HG02588 (cell line): ENCODE measurements around the gene SF3A2.
"Not testable (repeated sequence)": the region's sequence is repeated elsewhere in the genome, so short reads cannot be mapped to it uniquely, and the experiment has no call there.

ENCODE experiments used
- ATAC-seq: cut with Tn5 transposase; IDR thresholded peaks from one replicate; pipeline ENCODE4 v1.9.1; 2021; ENCODE audit warnings: mild to moderate bottlenecking, moderate library complexity; ENCODE audit not compliant: unreplicated experiment

Gene SF3A2

DNA sequence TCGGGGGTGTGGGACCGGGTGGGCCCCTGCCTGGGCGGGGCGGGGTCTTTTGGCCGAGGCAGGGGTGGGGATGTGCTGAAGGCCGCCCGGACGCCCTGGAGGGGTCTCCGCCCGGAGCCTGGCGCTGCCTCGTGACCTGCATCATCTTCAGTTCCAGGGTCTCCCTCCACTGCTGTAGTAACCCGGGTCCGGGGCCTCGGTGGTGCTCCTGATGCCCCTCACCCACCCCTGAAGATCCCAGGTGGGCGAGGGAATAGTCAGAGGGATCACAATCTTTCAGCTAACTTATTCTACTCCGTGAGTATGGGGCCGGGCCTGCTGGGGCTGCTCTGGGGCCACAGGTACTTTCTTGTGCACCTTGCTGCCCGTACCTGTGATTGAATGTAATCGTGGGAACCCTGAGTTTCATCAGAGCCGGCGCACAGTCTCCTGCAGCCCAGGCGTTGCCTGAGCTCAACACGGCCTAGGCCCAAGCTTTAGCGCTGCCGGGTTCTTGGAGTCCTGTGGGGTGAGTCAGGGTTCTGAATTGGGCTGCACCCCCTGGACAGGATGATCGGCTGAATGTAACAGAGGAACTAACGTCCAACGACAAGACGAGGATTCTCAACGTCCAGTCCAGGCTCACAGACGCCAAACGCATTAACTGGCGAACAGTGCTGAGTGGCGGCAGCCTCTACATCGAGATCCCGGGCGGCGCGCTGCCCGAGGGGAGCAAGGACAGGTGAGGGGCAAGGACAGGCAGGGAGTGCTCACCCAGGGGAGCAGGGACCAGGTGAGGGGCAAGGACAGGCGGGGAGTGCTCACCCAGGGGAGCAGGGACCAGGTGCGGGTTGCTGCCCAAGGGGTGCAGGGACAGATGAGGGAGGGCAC is 34.8 kb downstream of the SF3A2 start:
- no peak for ATAC-seq

DNA sequence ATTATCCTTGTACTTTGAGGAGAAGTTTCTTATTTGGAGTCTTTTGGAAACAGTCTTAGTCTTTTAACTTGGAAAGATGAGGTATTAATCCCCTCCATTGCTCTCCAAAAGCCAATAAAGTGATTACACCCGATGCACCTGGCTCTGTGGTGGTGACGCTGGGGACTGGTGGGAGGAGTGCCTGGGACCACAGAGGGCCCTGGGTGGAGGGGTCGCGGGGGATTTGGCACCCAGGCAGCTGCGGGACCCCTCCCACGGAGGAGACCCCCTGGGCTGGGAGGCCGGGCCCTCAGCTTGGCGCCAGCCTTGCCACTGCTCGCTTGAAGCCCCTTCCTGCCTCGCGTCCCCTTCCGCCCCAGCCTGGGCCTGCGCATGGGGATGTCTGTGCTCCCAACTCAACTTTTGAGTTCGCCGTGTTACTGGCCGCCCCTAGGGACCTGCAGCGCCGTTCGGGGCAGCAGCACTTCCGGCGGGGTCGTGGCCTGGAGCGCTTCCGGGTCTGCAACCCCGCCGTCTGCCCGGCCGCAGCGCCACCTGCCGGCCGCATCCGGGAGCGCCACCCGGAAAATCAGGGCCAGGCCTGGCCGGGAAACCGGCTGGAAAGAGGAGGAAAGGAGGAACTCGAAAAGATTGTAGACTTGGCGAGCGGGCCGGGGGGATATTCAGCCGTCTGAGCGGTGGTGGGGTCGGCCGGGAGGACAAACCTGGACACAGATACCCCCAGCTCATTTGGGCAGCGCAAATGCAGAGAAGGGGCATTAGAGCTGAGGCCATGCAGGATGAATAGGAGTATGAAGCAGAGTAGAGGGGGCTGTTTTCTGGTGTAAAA is 36.9 kb downstream of the SF3A2 start:
- no peak for ATAC-seq

DNA sequence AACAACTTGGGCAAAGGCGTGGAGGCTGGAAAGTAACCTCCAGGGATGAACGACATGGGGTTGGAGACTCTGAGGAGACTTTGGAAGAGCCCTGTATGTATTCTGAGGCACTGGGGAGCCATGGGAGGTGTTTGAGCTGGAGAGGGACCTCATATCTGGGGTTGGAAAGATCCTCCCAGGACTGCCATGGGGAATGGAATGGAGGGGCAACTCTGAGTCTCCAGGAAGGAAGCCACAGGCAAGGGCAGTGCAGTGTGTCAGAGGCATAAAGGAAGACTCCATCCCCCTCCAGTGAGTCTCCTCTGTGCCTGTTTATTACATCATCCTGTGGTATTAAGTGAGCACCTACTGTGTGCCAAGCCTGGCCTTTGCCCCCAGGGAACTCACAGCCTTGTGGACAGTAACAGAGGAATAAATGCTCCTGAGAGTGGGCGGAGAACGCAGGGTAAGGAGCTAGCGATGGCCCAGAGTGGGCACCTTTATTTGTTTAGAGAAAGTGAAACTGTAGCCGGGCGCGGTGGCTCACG is 37.6 kb downstream of the SF3A2 start:
- ATAC-seq = no peak

DNA sequence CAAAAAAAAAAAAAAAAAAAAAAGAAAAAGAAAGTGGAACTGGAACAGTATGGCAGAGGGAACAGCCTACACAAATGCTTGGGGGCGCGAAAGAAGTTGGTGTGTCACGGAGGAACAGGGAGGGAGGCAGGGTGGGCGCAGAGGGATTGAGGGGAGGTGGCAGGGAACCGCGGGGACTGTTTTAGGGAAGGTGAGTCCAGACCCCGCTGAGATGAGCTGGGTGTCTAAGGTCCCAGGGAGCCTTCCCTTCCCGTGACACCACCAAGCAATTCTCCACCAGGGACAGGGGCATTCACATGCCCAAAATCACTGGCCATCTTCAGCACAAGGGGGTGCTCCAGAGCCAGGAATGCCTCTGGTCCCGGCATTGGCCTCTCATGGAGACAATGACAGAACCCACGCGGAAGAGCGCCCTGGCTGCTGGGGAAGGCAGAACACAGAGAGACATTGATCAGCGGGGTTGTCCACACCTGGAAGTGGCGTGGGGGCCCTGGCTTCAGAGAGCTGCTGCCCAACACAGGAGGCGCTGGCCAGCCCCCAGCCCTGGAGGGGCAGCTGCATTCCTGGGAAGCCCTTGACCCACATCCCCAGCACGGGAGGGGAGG is 38.4 kb downstream of the SF3A2 start:
- no peak for ATAC-seq

DNA sequence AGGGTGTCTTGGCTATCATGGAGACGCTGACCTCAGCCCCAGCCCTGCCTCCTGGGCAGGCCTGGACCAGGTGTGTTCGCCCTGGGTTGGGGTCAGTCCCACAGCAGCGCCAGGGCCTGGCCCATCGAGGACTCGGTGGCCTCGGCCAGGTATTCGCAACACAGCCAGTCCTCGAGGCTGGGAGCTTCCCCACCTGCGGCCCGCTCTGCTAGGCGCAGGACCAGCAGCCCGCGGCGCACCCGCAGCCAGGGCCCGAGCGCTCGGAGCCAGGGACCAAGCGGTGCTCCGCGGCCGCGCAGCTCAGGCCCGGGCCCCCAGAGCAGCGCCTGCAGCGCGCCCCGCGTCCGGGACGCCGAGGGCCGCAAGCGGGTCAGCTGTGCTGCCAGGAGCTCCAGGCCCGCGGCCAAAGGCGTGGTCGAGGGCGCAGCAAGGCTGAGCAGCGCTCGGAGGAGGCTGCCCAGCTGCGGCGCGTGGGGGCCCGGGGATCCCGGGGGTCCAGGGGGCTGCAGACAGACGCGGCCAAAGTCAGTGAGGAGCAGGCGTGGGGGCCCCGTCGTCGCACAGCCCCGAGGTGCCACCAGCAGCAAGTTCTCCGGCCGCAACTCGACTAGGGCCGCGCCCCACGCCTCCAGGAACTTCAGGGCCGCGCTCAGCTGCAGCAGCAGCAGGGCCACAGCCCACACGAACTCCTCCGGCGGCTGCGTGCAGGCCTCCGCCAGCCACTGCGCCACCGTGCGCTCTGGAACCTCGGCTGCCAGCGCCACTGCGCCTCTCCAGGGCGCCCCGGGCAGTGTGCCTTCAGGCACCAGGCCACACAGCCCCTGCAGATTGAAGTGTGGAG is 39.2 kb downstream of the SF3A2 start:
- no peak for ATAC-seq

DNA sequence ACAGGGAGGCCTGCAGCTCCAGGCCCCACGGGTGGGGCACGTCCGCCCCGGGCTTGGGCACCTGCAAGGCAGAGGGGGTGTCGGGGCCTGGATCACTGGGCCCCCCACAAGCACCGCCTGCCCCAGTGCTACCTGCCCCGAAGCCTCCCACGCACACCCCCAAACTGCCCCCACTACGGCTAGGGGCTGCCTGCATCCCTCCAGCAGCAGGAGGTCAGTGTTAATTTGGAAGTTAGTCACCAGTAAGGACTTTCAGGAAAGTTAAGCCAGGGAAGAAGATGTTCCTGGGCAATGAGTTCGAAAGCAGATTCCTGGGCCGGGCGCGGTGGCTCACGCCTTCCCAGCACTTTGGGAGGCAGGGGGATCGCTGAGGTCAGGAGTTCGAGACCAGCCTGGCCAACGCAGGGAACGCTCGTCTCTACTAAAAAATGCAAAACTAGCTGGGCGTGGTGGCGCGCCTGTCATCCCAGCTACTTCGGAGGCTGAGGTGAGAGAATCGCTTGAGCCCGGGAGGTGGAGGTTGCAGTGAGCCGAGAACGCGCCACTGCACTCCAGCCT is 39.9 kb downstream of the SF3A2 start:
- ATAC-seq = no peak

DNA sequence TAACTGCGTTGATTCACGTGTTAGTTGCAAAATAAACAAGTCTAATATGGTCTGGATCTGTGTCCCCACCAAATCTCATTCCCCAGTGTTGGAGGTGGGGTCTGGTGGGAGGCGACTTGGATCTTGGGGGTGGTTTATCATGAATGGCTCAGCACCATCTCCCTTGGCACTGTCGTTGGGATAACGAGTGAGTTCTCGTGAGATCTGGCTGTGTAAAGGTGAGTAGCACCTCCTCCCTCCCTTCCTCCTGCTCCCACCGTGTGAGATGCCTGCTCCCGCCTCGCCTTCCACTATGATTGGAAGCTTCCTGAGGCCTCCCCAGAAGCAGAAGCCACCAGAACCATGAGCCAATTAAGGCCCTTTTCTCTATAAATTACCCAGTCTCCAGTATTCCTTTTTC is 40.5 kb downstream of the SF3A2 start:
- no peak for ATAC-seq

DNA sequence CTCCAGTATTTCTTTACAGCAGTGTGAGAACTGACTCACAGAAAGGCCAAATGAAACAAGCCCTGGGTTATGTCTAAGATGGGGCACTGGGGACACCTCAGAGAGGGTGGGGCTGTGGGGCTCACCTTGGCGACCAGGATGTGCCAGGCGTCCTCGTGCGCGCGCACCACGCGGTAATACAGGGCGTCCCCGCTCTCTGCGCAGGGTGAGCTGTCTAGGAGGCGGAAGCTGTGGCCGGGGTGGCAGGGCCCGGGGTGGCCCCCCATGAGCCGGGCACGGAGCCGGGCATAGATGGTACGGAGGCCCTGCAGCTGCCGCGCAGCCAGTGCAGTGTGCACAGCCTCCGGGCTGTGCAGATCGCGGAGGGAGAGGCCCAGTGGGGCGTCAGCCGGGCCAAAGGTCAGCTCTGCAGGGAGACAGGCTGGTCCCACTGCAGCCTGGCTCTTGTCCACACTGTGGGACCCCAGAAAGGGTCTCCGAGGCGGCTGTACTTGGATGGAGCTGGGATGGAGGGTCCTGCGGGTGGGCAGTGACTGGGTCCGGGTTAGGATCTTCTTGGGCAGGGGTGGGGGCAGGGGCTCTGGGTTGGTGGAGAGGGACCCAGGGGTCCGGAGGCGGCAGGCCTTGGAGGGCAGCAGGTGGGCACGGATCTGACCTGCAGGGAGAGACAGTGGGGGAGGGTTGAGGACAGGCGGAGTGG is 42.0 kb downstream of the SF3A2 start:
- ATAC-seq = no peak

DNA sequence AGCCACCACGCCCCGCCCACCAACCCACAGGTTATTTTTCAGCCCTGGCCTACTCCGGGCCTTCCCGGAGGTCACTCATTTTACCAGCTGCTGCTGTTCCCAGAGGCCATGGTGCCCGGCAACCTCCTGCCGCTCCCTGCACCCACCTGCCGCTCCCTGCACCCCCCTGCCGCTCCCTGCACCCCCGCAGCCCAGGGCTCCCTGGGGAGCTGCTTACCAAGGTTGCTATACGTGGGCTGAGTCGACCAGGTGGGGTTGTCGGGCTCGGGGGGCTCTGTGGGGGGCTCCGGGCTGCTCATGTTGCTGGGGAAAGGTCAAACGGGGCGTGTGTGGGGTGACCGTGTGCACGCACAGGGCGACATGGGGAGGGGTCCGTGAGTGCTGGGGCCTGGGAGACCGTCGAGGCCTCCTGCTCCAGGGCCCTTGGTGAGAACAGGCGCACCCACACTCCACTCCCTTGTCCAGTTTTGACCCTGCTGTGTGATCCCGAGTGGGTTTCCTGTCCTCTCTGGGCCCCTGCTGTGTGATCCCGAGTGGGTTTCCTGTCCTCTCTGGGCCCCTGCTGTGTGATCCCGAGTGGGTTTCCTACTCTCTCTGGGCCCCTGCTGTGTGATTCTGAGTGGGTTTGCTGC is 44.1 kb downstream of the SF3A2 start:
- ATAC-seq = no peak

DNA sequence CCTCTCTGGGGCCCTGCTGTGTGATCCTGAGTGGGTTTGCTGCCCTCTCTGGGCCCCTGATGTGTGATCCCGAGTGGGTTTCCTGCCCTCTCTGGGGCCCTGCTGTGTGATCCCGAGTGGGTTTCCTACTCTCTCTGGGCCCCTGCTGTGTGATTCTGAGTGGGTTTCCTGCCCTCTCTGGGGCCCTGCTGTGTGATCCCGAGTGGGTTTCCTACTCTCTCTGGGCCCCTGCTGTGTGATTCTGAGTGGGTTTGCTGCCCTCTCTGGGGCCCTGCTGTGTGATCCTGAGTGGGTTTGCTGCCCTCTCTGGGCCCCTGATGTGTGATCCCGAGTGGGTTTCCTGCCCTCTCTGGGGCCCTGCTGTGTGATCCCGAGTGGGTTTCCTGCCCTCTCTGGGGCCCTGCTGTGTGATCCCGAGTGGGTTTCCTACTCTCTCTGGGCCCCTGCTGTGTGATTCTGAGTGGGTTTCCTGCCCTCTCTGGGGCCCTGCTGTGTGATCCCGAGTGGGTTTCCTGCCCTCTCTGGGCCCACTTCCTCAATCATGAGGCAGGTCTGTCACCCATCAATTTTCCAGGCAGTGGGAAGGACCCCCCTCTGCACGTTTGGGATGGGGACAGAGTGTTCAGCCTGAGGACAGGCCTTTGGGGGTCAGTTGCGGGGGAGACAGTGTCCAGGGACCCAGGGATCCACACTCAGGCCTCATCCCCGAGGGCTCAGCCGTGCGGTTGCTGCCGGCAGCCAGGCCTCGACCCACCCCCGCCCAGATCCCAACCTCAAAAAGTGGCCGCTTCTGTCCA is 44.8 kb downstream of the SF3A2 start:
- ATAC-seq = not testable (repeated sequence)

DNA sequence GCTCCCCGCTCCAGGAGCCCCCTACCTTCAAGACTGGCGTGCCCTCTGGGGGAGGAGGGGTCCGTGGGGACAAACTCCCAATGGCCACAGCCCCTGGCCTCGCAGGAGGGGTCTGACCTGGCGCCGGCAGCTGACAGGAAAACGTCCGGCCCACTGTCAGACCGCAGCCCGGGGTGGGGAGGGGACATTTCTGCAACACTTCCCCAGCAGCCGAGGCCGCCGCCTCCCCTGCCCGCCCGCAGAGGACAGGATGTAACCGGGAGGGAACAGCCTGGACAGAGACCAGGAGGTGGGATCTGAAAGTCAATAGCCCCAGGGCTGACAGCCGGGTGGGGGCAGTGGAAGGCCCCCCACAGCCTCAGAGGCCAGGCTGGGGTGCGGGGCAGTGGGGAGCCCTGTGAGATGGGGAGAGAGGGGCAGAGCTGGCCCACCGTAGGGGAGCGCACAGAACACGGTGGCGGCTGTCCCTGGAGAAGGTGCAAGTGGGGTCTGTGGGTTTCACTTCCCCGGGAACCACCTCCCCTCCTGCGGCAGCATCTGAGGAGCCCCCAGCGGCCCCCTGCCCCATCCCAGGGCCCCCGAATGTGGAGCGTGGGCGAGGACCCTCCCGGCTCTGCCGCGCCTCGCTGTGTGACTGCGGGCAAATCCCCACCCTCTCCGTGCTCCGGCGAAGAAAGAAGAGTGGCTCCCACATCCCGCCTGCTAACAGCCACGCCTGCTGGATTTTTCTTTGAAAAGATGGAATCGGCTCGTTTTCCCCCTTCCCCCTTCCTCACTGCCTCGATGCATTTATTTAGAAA is 45.6 kb downstream of the SF3A2 start, which contains the start of gene PEAK3:
PEAK3 (minus strand) TSS at position 114 of the 800 bp plus-strand sequence. CDS start 1,244 bp downstream, outside the sequence.
- no peak for ATAC-seq

DNA sequence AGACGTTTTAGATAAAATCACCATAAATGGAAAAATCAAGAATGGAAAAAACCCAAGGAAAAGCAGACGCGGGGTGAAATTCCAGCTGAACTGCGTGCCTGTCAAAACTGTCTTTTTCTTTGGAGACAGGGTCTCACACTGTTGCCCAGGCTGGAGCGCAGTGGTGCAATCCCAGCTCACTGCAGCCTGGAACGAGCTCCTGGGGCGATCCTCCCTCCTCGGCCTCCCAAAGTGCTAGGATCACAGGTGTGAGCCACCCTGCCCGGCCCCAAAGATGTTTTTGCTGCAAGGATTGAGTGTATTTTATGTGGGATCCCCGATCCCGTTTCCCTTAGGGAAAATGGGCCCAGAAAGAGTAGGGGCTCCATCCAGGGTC is 46.2 kb downstream of the SF3A2 start:
- no peak for ATAC-seq

DNA sequence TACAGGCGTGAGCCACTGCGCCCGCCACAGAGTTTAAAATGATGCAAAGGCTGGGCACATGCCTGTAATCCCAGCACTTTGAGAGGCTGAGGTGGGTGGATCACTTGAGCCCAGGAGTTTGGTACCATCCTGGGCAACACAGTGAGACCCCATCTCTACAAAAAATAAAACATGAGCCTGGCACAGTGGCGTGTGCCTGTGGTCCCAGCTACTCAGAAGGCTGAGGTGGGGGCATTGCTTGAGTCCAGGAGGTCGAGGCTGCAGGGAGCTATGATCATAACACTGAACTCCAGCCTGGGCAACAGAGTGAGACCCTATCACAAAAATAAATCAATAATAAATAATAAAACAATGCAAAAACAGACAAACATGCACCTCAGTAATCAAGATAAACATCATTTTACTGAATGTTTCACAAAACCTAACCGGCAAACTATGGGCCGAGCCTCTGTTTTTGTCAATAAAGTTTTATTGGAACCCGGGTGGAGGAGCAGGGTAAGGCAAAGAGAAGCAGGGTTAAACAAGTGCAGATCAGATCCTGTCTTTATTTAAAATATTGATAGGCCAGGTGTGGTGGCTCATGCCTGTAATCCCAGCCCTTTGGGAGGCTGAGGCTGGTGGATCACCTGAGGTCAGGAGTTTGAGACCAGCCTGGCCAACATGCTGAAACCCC is 47.3 kb downstream of the SF3A2 start:
- ATAC-seq = no peak

DNA sequence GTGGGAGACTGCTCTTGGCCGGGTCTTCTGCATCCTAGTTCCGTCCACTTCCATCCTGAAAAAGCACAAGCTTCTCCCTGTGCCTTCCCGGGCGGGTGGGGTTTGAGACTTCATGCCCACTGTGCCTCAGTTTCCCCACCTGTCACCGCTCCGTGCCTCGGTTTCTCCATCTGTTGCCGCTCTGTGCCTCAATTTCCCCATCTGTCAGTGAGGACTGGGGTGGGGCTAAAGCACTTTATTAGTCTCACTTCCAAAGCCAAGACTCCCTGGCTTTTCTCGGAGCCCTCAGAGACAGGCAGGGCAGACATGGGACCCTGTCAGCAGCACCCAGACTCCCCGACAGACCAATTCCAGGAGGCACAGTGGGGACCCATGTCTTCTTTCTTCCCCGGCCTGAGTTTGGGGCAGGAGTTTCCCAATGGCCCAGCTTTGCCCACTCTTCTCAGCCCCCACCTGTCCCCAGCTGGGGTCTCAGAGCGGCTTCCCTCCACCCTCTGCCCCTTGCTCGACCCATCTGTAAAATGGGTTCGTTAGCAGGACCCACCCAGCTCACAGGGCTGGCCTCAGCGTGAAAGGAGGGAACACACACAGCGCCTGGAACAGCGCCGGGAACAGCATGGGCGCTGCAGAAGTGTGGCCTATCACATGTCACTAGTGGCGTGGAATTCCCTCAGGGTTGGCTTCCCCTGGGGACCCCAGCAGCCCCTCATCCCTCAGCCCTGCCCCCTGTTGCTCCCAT is 49.9 kb downstream of the SF3A2 start:
- no peak for ATAC-seq

DNA sequence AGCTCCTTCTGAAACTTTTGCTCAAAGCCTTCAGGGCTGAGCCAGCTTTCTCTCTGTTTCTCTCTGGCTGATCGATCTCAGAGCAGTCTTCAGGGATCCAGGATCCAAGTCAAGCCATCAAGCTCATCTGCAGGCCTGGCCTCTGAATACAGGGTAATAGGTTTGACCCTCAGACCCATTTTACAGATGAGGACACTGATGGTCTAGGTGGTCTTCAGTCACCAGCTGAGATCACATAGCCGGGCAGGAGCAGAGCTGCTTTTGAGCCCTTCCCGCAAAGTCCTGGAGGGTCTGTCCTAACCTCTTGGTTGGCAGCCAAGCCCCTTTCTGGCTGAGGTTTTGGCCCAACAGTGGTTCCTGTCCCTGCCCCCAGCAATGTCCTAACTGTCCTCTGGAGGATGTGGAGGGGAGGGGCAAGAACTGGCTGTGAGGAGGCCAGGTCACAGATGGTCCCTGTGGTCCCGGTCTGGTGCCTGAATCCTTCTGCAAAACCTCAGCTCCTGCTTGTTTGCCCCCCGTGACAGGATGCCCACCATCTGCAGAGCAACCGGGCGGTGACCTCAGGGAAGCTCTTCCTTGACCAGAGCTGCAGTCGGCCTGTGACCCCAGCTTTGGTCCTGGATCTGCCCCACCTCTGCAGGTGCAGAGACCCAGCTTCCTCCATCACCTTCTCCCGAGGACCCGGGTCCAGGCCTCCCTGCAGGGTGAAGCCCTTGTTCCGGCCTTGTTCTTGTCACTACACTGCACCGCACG is 51.1 kb downstream of the SF3A2 start:
- ATAC-seq = no peak
